GM23248 (cell line): ENCODE data around the gene SLC46A2. TPM values are rescaled to one million over a fixed set of nuclear protein-coding genes. Genes with fewer than 3 reads are reported as not detected.

ENCODE experiments used
- DNase-seq: peaks from one replicate; pipeline ENCODE4 v3.0.0-alpha.2; 2015
- H2AFZ ChIP-seq: fragments of 200-600 bp; sonication (generic); 2 replicates; pipeline ENCODE4 v1.6.1; 2016; ENCODE audit warnings: antibody characterized with exemption
- H3F3A ChIP-seq: fragments of 200-600 bp; sonication (generic); 2 replicates; pipeline ENCODE4 v1.6.1; 2016; ENCODE audit warnings: mild to moderate bottlenecking, antibody characterized with exemption, mixed run types; ENCODE audit not compliant: insufficient read depth
- H3K27ac ChIP-seq: fragments of 200-600 bp; sonication (generic); 2 replicates; pipeline ENCODE4 v1.5.1; 2016; ENCODE audit warnings: mild to moderate bottlenecking
- H3K27me3 ChIP-seq: fragments of 200-600 bp; sonication (generic); replicated peaks from 2 replicates; pipeline ENCODE4 v1.6.1; 2016; ENCODE audit warnings: mild to moderate bottlenecking; ENCODE audit not compliant: insufficient read depth
- H3K36me3 ChIP-seq: fragments of 200-600 bp; sonication (generic); 2 replicates; pipeline ENCODE4 v1.6.1; 2016; ENCODE audit warnings: low read depth, mild to moderate bottlenecking
- H3K4me1 ChIP-seq: fragments of 200-600 bp; sonication (generic); 2 replicates; pipeline ENCODE4 v1.6.1; 2016; ENCODE audit warnings: mild to moderate bottlenecking; ENCODE audit not compliant: insufficient read depth
- H3K4me2 ChIP-seq: fragments of 200-600 bp; sonication (generic); one replicate; pipeline ENCODE4 v1.6.1; 2016; ENCODE audit warnings: mild to moderate bottlenecking; ENCODE audit not compliant: unreplicated experiment
- H3K4me3 ChIP-seq: fragments of 200-600 bp; sonication (generic); 2 replicates; pipeline ENCODE4 v1.5.1; 2016; ENCODE audit warnings: mild to moderate bottlenecking
- H3K79me2 ChIP-seq: fragments of 200-600 bp; sonication (generic); 2 replicates; pipeline ENCODE4 v1.6.1; 2016; ENCODE audit warnings: mild to moderate bottlenecking; ENCODE audit not compliant: insufficient read depth
- H3K9ac ChIP-seq: fragments of 200-600 bp; sonication (generic); 2 replicates; pipeline ENCODE4 v1.6.1; 2016; ENCODE audit warnings: mild to moderate bottlenecking
- H3K9me2 ChIP-seq: fragments of 200-600 bp; sonication (generic); 2 replicates; pipeline ENCODE4 v1.6.1; 2016; ENCODE audit warnings: mixed run types, mild to moderate bottlenecking, moderate library complexity; ENCODE audit not compliant: insufficient read depth
- H3K9me3 ChIP-seq: fragments of 200-600 bp; sonication (generic); one replicate; pipeline ENCODE4 v1.6.1; 2017; ENCODE audit warnings: low read depth
- H4K20me1 ChIP-seq: fragments of 200-600 bp; sonication (generic); 2 replicates; pipeline ENCODE4 v1.6.0; 2016; ENCODE audit not compliant: insufficient read depth
- EZH2 ChIP-seq: fragments of 200-600 bp; sonication (generic); IDR thresholded peaks from 2 replicates; pipeline ENCODE4 v1.6.1; 2018; ENCODE audit warnings: antibody characterized with exemption, mild to moderate bottlenecking; ENCODE audit not compliant: insufficient read depth, poor library complexity, severe bottlenecking
- EZH2phosphoT487 ChIP-seq: fragments of 200-600 bp; sonication (generic); IDR thresholded peaks from 2 replicates; pipeline ENCODE4 v1.6.1; 2018; ENCODE audit warnings: antibody characterized with exemption, moderate library complexity, mild to moderate bottlenecking, low read depth; ENCODE audit not compliant: insufficient read depth
- WGBS, 2 experiments: methylation state at CpG; one replicate each; pipeline ENCODE4 v1.1.6; 2015 to 2017; ENCODE audit warnings: low lambda C conversion rate in 2 of 2, low coverage in 1 of 2; ENCODE audit errors: missing lambda C conversion rate in 2 of 2; 5-methylcytosine and 5-hydroxymethylcytosine counted together
- in situ Hi-C: fragments of 300-500 bp; cut with MboI; formaldehyde crosslinking; loops from 2 replicates; pipeline ENCODE4 v1.15.0; 2020
- polyA plus RNA-seq: library from polyadenylated mRNA; unstranded; fragments of >200 nt; fragmentation: Nextera tagmentation; extraction: Ambion mirVana; gene quantifications from 2 replicates; pipeline ENCODE4 v1.2.1, GENCODE V29; 2016
- total RNA-seq: library from RNA; depleted of rRNA; stranded (reverse); fragments of >200 nt; shearing (Covaris generic); gene quantifications from 2 replicates; pipeline ENCODE4 v1.2.3, GENCODE V29; 2014

Gene SLC46A2
- total and polyA plus RNA-seq, 2 experiments from 2014 or later: not detected

- in situ Hi-C loops: no loop called here
- TF ChIP-seq EZH2 (no peak), EZH2phosphoT487 (no peak)
- H3K9me2 ChIP-seq: no peaks in the 10 kb centered on the region
Measured at GRCh38 chr9:112913326-112913725, 22.6 kb upstream of the SLC46A2 start.

GRCh38 chr9:112912636-112913035 lies 22.0 kb upstream of the SLC46A2 start:
- Histone ChIP-seq H3K4me3 (no peak overlapping the region), H3K4me2 (no peak overlapping the region), H3K4me1 (no peaks in the 10 kb centered on the region), H3K36me3 (no peaks in the 10 kb centered on the region), H3K79me2 (no peaks in the 10 kb centered on the region), H4K20me1 (no peaks in the 10 kb centered on the region), H3K27me3 (0 out of 2 replicates have a peak, but pooled peaks cover 16% of the 10 kb centered on the region), H3K9ac (no peak overlapping the region), H3F3A (no peaks in the 10 kb centered on the region), H3K9me2 (no peaks in the 10 kb centered on the region), H3K27ac (no peak overlapping the region), H3K9me3 (no peaks in the 10 kb centered on the region), H2AFZ (no peak overlapping the region)
- no peak for DNase-seq
- 68 to 79% methylated on average over 3 of the region's 3 CpGs for WGBS, 2 experiments
- no peak for TF ChIP-seq EZH2phosphoT487
- no peak for TF ChIP-seq EZH2
- in situ Hi-C loops: no loop called here

More at GRCh38 chr9:112913326-112913725, 22.6 kb upstream of the SLC46A2 start:
- Histone ChIP-seq H3K9me3 (no peaks in the 10 kb centered on the region), H3K4me2 (no peak overlapping the region), H3K36me3 (no peaks in the 10 kb centered on the region), H3K27ac (no peak overlapping the region), H3K4me3 (no peak overlapping the region), H3K27me3 (0 out of 2 replicates have a peak, but pooled peaks cover 16% of the 10 kb centered on the region), H3K4me1 (no peaks in the 10 kb centered on the region), H4K20me1 (no peaks in the 10 kb centered on the region), H3K79me2 (no peaks in the 10 kb centered on the region), H3K9ac (no peak overlapping the region), H2AFZ (no peak overlapping the region), H3F3A (no peaks in the 10 kb centered on the region)
- no peak for DNase-seq
- WGBS, 2 experiments: 77 to 81% methylated on average over 4 of the region's 4 CpGs

- H3K4me1 ChIP-seq: no peaks in the 10 kb centered on the region
- H3K9me3 ChIP-seq: no peaks in the 10 kb centered on the region
- no peak overlapping the region for H2AFZ ChIP-seq
- no peaks in the 10 kb centered on the region for H3K36me3 ChIP-seq
- no peaks in the 10 kb centered on the region for H3F3A ChIP-seq
- no peak for TF ChIP-seq EZH2phosphoT487
- TF ChIP-seq EZH2: no peak
- H4K20me1 ChIP-seq: no peaks in the 10 kb centered on the region
- no peak overlapping the region for H3K4me2 ChIP-seq
- no peaks in the 10 kb centered on the region for H3K9me2 ChIP-seq
- 33 to 42% methylated on average over 2 of the region's 2 CpGs for WGBS, 2 experiments
- H3K27ac ChIP-seq: no peak overlapping the region
- no peak for DNase-seq
- no peak overlapping the region for H3K4me3 ChIP-seq
- 0 out of 2 replicates have a peak, but pooled peaks cover 16% of the 10 kb centered on the region for H3K27me3 ChIP-seq
- in situ Hi-C loops: no loop called here
- H3K79me2 ChIP-seq: no peaks in the 10 kb centered on the region
- H3K9ac ChIP-seq: no peak overlapping the region
Measured at GRCh38 chr9:112911736-112912135, 21.1 kb upstream of the SLC46A2 start.

GRCh38 chr9:112905084-112905483 lies 14.4 kb upstream of the SLC46A2 start:
- no peak overlapping the region for H3K9ac ChIP-seq
- H3K27ac ChIP-seq: no peak overlapping the region
- no peak overlapping the region for H3K4me3 ChIP-seq
- WGBS, 2 experiments: 60 to 65% methylated on average over 4 of the region's 4 CpGs
- in situ Hi-C loops: no loop called here
- H3K9me2 ChIP-seq: no peaks in the 10 kb centered on the region
- no peak for TF ChIP-seq EZH2phosphoT487
- TF ChIP-seq EZH2: no peak
- H3K4me1 ChIP-seq: peaks cover 5% of the 10 kb centered on the region
- H2AFZ ChIP-seq: no peak overlapping the region
- no peaks in the 10 kb centered on the region for H3K36me3 ChIP-seq
- no peaks in the 10 kb centered on the region for H3K27me3 ChIP-seq
- no peaks in the 10 kb centered on the region for H3F3A ChIP-seq
- no peaks in the 10 kb centered on the region for H3K79me2 ChIP-seq
- no peaks in the 10 kb centered on the region for H4K20me1 ChIP-seq
- H3K9me3 ChIP-seq: no peaks in the 10 kb centered on the region
- no peak overlapping the region for H3K4me2 ChIP-seq
- DNase-seq: no peak

- Histone ChIP-seq H3K4me3 (no peak overlapping the region), H2AFZ (no peak overlapping the region), H4K20me1 (no peaks in the 10 kb centered on the region), H3K27ac (no peak overlapping the region), H3K27me3 (no peaks in the 10 kb centered on the region), H3K9ac (no peak overlapping the region), H3K79me2 (no peaks in the 10 kb centered on the region), H3K36me3 (no peaks in the 10 kb centered on the region), H3K4me1 (peaks cover 5% of the 10 kb centered on the region), H3F3A (no peaks in the 10 kb centered on the region), H3K9me3 (no peaks in the 10 kb centered on the region), H3K4me2 (no peak overlapping the region), H3K9me2 (no peaks in the 10 kb centered on the region)
- TF ChIP-seq EZH2phosphoT487 (no peak), EZH2 (no peak)
- no peak for DNase-seq
- 68 to 70% methylated on average over 1 of the region's 1 CpG for WGBS, 2 experiments
- in situ Hi-C loops: no loop called here
Measured at GRCh38 chr9:112900901-112901300, 10.2 kb upstream of the SLC46A2 start.
